ENCODE data around the gene NISCH.

The NISCH gene

GRCh38 chr3:52523386-52524257 is 68.2 kb downstream of the NISCH start:
- 97% methylated on average over 23 of the region's 26 CpGs for WGBS
- H3K9ac ChIP-seq (ENCODE audit: low read length): no peak overlapping the region
- H3K4ac ChIP-seq (ENCODE audit: low read depth in 1 of 2, low read length in 2 of 2): no peak overlapping the region
- H3K18ac ChIP-seq (ENCODE audit: low read depth in 1 of 2, low read length in 2 of 2): no peak overlapping the region
- no peak overlapping the region for H2AFZ ChIP-seq (ENCODE audit: low read depth, low read length)
- DNase-seq: no peak
- no peak overlapping the region for H4K8ac ChIP-seq (ENCODE audit: low read length)
- no peak overlapping the region for H3K4me3 ChIP-seq (ENCODE audit: insufficient read depth in 1 of 2, low read depth in 1 of 2, low read length in 2 of 2)
- peaks cover 13% of the 10 kb centered on the region for H3K79me1 ChIP-seq (replicated peaks; ENCODE audit: low read length, poor library complexity, severe bottlenecking)
- no peak overlapping the region for H2BK5ac ChIP-seq (ENCODE audit: low read depth, low read length, poor library complexity, severe bottlenecking)
- H3K27ac ChIP-seq (ENCODE audit: low read length, poor library complexity, severe bottlenecking): no peak overlapping the region
- no peaks in the 10 kb centered on the region for H3K9me3 ChIP-seq (ENCODE audit: control insufficient read depth, low read length)
- peaks cover 22% of the 10 kb centered on the region for H3K4me1 ChIP-seq (ENCODE audit: control insufficient read depth, insufficient read depth, low read depth, low read length)
- H2BK12ac ChIP-seq (ENCODE audit: low read length in 2 of 2): no peak overlapping the region
- no peak overlapping the region for H2BK120ac ChIP-seq (ENCODE audit: low read depth, low read length)
- no peaks in the 10 kb centered on the region for H3K27me3 ChIP-seq (ENCODE audit: control insufficient read depth in 1 of 2, insufficient read depth in 1 of 2, low read length in 2 of 2)
- H4K91ac ChIP-seq (ENCODE audit: low read length): no peak overlapping the region
- H3K23ac ChIP-seq (ENCODE audit: low read length in 2 of 2): no peak overlapping the region
- H3K14ac ChIP-seq (ENCODE audit: low read length in 2 of 2): no peak overlapping the region
- peaks cover 42 to 75% of the 10 kb centered on the region in 2 experiments for H3K36me3 ChIP-seq (ENCODE audit: control insufficient read depth in 1 of 2, insufficient read depth in 2 of 2, low read depth in 1 of 2, low read length in 2 of 2)
- H2BK15ac ChIP-seq (ENCODE audit: low read depth, poor library complexity, severe bottlenecking): no peak overlapping the region
- H2AK5ac ChIP-seq (ENCODE audit: low read length, severe bottlenecking): no peak overlapping the region
- no peak overlapping the region for H3K4me2 ChIP-seq (ENCODE audit: low read length, poor library complexity, severe bottlenecking)

- no peak overlapping the region for H2BK12ac ChIP-seq (ENCODE audit: low read length in 2 of 2)
- no peak overlapping the region for H2BK15ac ChIP-seq (ENCODE audit: low read depth, poor library complexity, severe bottlenecking)
- H3K9me3 ChIP-seq (ENCODE audit: control insufficient read depth, low read length): no peaks in the 10 kb centered on the region
Observed at GRCh38 chr3:52524258-52524751, 68.9 kb downstream of the NISCH start.

GRCh38 chr3:52524752-52525679 is 69.6 kb downstream of the NISCH start:
- H2BK120ac ChIP-seq (ENCODE audit: low read depth, low read length): no peak overlapping the region
- no peak for DNase-seq
- H3K9me3 ChIP-seq (ENCODE audit: control insufficient read depth, low read length): no peaks in the 10 kb centered on the region
- peaks cover 18% of the 10 kb centered on the region for H3K4me1 ChIP-seq (ENCODE audit: control insufficient read depth, insufficient read depth, low read depth, low read length)
- H3K36me3 ChIP-seq (ENCODE audit: control insufficient read depth in 1 of 2, insufficient read depth in 2 of 2, low read depth in 1 of 2, low read length in 2 of 2): peaks cover 48 to 87% of the 10 kb centered on the region in 2 experiments
- no peak overlapping the region for H3K18ac ChIP-seq (ENCODE audit: low read depth in 1 of 2, low read length in 2 of 2)
- H2BK5ac ChIP-seq (ENCODE audit: low read depth, low read length, poor library complexity, severe bottlenecking): no peak overlapping the region
- no peak overlapping the region for H4K91ac ChIP-seq (ENCODE audit: low read length)
- H3K14ac ChIP-seq (ENCODE audit: low read length in 2 of 2): no peak overlapping the region
- no peak overlapping the region for H3K4me3 ChIP-seq (ENCODE audit: insufficient read depth in 1 of 2, low read depth in 1 of 2, low read length in 2 of 2)
- WGBS: 97% methylated on average over 30 of the region's 34 CpGs
- H3K4me2 ChIP-seq (ENCODE audit: low read length, poor library complexity, severe bottlenecking): no peak overlapping the region
- H3K79me1 ChIP-seq (replicated peaks; ENCODE audit: low read length, poor library complexity, severe bottlenecking): peaks cover 25% of the 10 kb centered on the region
- no peak overlapping the region for H3K23ac ChIP-seq (ENCODE audit: low read length in 2 of 2)
- H2BK12ac ChIP-seq (ENCODE audit: low read length in 2 of 2): no peak overlapping the region
- H3K27me3 ChIP-seq (ENCODE audit: control insufficient read depth in 1 of 2, insufficient read depth in 1 of 2, low read length in 2 of 2): no peaks in the 10 kb centered on the region
- H3K27ac ChIP-seq (ENCODE audit: low read length, poor library complexity, severe bottlenecking): no peak overlapping the region
- H3K9ac ChIP-seq (ENCODE audit: low read length): no peak overlapping the region
- H2AFZ ChIP-seq (ENCODE audit: low read depth, low read length): no peak overlapping the region
- H3K4ac ChIP-seq (ENCODE audit: low read depth in 1 of 2, low read length in 2 of 2): no peak overlapping the region
- no peak overlapping the region for H2BK15ac ChIP-seq (ENCODE audit: low read depth, poor library complexity, severe bottlenecking)
- H4K8ac ChIP-seq (ENCODE audit: low read length): no peak overlapping the region
- H2AK5ac ChIP-seq (ENCODE audit: low read length, severe bottlenecking): no peak overlapping the region

More at GRCh38 chr3:52524258-52524751, 68.9 kb downstream of the NISCH start:
- H2AK5ac ChIP-seq (ENCODE audit: low read length, severe bottlenecking): no peak overlapping the region
- H3K27me3 ChIP-seq (ENCODE audit: control insufficient read depth in 1 of 2, insufficient read depth in 1 of 2, low read length in 2 of 2): no peaks in the 10 kb centered on the region
- no peak overlapping the region for H3K27ac ChIP-seq (ENCODE audit: low read length, poor library complexity, severe bottlenecking)
- H2AFZ ChIP-seq (ENCODE audit: low read depth, low read length): no peak overlapping the region
- H2BK5ac ChIP-seq (ENCODE audit: low read depth, low read length, poor library complexity, severe bottlenecking): no peak overlapping the region
- H3K23ac ChIP-seq (ENCODE audit: low read length in 2 of 2): no peak overlapping the region
- H3K18ac ChIP-seq (ENCODE audit: low read depth in 1 of 2, low read length in 2 of 2): no peak overlapping the region
- peaks cover 18% of the 10 kb centered on the region for H3K4me1 ChIP-seq (ENCODE audit: control insufficient read depth, insufficient read depth, low read depth, low read length)
- H3K9ac ChIP-seq (ENCODE audit: low read length): no peak overlapping the region
- WGBS: 96% methylated on average over 18 of the region's 18 CpGs
- H3K4me3 ChIP-seq (ENCODE audit: insufficient read depth in 1 of 2, low read depth in 1 of 2, low read length in 2 of 2): no peak overlapping the region
- peaks cover 48 to 82% of the 10 kb centered on the region in 2 experiments for H3K36me3 ChIP-seq (ENCODE audit: control insufficient read depth in 1 of 2, insufficient read depth in 2 of 2, low read depth in 1 of 2, low read length in 2 of 2)
- H4K91ac ChIP-seq (ENCODE audit: low read length): no peak overlapping the region
- peaks cover 19% of the 10 kb centered on the region for H3K79me1 ChIP-seq (replicated peaks; ENCODE audit: low read length, poor library complexity, severe bottlenecking)
- no peak overlapping the region for H2BK120ac ChIP-seq (ENCODE audit: low read depth, low read length)
- no peak overlapping the region for H3K14ac ChIP-seq (ENCODE audit: low read length in 2 of 2)
- no peak overlapping the region for H4K8ac ChIP-seq (ENCODE audit: low read length)
- no peak for DNase-seq
- no peak overlapping the region for H3K4me2 ChIP-seq (ENCODE audit: low read length, poor library complexity, severe bottlenecking)
- no peak overlapping the region for H3K4ac ChIP-seq (ENCODE audit: low read depth in 1 of 2, low read length in 2 of 2)

Data from mesenchymal stem cell (in vitro differentiated cells and primary cell).